Measurements from ENCODE around the gene MYO3B.

GRCh38 chr2:170180031-170180566 is 2.2 kb downstream of the MYO3B start:
- TF ChIP-seq POLR2AphosphoS5 (IDR thresholded peaks at IDR 0.05; ENCODE audit: borderline replicate concordance, low read depth, low read length) (no peak), EZH2 (IDR thresholded peaks at IDR 0.05) (no peak), FOXP2 (optimal IDR thresholded peaks at IDR 0.05; ENCODE audit: control extremely low read depth, extremely low read length, insufficient read depth) (no peak)
